Measurements from ENCODE around the gene EFNA3.

EFNA3 gene

DNA sequence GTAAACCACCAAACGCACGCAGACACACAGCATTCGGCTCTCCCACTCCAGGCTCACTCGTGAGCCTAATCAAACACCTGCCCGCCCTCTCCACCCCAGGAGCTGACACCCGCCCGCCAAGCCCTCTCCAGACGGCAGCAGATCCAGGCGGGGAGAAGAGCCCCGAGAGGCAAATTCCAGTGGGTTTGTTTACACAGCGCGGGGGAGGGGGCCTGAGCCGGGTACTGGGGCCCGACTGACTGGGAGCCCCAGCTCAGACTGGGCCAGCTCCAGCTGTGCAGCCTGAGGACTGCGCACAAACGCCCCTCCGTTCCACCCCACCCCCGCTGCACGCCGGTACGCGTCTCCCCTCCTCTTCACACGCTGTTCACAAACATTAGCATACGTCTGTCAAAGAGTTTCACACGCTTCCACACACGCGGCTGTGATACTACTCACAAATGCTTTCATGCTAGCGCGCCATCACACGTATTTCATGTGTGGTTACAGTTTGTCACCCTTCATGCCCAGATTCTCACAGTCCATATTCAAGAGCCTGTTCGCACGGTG, 48.0 kb downstream of the EFNA3 start:
- TF ChIP-seq, protein P1, sequence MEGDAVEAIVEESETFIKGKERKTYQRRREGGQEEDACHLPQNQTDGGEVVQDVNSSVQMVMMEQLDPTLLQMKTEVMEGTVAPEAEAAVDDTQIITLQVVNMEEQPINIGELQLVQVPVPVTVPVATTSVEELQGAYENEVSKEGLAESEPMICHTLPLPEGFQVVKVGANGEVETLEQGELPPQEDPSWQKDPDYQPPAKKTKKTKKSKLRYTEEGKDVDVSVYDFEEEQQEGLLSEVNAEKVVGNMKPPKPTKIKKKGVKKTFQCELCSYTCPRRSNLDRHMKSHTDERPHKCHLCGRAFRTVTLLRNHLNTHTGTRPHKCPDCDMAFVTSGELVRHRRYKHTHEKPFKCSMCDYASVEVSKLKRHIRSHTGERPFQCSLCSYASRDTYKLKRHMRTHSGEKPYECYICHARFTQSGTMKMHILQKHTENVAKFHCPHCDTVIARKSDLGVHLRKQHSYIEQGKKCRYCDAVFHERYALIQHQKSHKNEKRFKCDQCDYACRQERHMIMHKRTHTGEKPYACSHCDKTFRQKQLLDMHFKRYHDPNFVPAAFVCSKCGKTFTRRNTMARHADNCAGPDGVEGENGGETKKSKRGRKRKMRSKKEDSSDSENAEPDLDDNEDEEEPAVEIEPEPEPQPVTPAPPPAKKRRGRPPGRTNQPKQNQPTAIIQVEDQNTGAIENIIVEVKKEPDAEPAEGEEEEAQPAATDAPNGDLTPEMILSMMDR (IDR thresholded peaks at IDR 0.05; ENCODE audit: low read depth, low read length, missing control alignments), result no peak
- H3K4me3 ChIP-seq (ENCODE audit: low read depth, low read length), result no peak overlapping the region

DNA sequence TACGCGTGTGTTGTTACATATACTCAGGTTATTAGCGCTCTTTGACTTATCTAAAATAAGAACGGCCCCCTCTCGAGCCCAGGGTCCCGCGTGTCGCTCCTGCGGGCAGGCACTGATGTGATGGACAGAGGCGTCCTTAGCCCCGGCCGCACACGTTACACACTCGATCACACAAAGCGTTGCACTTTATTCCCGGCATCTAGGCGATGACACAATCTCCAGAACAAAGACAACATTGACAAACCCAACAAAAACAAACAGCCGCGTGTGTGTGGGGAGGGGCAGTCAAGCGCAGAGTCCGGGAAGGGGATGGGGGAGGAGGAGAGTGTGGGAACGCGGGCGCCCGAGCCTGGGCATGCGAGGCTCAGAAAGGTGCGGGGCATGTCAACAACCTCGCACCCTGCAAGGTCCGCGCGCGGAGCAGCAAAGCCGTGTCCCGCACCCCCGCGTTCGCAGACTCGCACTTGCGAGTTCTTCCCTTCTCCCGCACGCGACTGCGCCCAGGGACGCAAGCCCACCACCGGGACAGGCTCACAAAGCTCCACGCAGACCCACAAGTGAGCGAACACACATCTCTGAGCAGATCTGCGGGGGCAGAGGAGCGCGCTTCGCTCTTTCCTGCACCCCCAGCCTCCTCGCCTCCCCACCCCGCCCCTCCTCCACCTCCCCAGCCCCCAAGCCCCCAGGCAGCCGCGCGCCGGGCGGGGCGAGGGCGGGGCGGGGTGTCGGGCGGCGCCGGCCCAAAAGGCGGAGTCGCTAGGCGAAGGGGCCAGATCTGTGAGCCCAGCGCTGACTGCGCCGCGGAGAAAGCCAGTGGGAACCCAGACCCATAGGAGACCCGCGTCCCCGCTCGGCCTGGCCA, 48.7 kb downstream of the EFNA3 start, which contains the start of gene EFNA1:
TSS of gene EFNA1 (plus strand) at position 772 of the 862 bp plus-strand sequence. CDS start 102 bp downstream, outside the sequence.
- TF ChIP-seq, protein P1 (IDR thresholded peaks at IDR 0.05; ENCODE audit: low read depth, low read length, missing control alignments), result no peak
- DNase-seq (ENCODE audit: low read depth), result no peak
- H3K4me3 ChIP-seq (ENCODE audit: low read depth, low read length), result no peak within 1 kb of the TSS

More for the DNA sequence above, 48.0 kb downstream of the EFNA3 start:
- no peak for DNase-seq (ENCODE audit: low read depth)

DNA sequence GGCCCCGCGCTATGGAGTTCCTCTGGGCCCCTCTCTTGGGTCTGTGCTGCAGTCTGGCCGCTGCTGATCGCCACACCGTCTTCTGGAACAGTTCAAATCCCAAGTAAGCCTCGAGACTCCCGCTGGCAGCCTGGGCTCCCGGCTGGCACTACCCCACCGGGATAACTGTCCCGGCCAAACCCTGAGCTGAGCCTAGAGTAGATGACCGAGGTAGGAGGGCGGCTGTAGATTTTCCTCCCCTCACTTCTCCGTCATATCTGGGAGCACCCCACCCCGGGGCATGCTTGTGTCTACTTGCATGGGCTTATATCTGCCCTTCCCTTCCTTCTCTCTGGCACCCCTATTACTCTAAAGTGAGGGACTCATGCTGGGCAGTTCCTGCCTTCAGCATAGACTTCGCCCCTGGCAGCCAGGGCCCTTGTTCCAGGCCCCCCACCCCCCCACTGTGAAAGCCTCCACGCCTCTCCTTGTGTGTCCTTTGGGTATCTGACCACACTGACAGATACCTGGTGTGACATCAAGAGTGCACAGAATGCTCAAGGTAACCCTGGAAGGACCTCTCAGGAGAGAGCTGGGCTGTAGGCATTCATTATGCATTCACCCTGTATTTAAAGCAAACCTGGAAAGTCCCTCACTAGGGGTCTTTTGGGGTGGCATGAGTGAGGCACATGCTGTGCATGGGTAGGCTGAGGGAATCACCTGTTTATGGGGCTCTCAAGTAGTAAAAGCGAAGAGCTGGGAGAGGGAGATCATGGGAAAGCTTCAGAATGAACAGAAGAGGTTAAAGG, 49.5 kb downstream of the EFNA3 start:
- no peak for DNase-seq (ENCODE audit: low read depth)
- TF ChIP-seq, protein P1 (IDR thresholded peaks at IDR 0.05; ENCODE audit: low read depth, low read length, missing control alignments), result no peak
- no peak overlapping the region for H3K4me3 ChIP-seq (ENCODE audit: low read depth, low read length)

DNA sequence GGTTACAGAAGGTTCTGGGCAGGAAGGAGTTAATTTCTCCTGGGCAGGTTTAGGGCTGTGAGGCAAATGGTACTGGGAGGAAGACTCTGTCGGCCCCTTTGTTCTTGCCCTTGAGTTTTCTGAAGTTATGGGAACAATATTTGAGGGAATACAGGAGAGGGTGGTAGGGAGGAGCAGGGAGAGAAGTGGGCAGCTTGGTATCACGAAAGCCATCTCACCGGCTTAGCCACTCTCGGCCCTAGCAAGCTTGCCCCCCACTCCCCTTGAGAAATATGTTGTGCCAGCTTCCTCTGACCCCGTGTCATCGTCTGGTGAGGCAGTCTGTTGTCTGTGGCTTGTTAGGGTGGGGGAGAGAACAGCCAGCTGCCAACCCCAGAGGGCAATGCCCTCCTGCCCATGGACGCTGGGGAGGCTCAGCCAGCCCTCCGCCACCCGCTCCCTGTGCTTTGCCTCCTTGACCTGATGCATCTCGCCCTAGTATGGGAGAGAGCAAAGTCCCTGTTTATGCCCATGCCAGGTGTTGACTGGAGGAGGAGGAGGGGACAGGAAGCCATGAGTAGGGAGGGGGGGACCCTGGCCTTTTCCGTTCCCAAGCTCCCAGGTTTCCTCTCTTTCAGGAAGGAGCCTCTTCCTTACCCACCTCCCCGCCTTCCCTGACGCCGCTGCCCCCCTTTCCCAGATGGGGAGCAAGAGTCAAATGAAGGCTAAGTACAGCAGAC, 50.3 kb downstream of the EFNA3 start:
- no peak overlapping the region for H3K4me3 ChIP-seq (ENCODE audit: low read depth, low read length)
- no peak for DNase-seq (ENCODE audit: low read depth)
- TF ChIP-seq, protein P1 (IDR thresholded peaks at IDR 0.05; ENCODE audit: low read depth, low read length, missing control alignments), result no peak

DNA sequence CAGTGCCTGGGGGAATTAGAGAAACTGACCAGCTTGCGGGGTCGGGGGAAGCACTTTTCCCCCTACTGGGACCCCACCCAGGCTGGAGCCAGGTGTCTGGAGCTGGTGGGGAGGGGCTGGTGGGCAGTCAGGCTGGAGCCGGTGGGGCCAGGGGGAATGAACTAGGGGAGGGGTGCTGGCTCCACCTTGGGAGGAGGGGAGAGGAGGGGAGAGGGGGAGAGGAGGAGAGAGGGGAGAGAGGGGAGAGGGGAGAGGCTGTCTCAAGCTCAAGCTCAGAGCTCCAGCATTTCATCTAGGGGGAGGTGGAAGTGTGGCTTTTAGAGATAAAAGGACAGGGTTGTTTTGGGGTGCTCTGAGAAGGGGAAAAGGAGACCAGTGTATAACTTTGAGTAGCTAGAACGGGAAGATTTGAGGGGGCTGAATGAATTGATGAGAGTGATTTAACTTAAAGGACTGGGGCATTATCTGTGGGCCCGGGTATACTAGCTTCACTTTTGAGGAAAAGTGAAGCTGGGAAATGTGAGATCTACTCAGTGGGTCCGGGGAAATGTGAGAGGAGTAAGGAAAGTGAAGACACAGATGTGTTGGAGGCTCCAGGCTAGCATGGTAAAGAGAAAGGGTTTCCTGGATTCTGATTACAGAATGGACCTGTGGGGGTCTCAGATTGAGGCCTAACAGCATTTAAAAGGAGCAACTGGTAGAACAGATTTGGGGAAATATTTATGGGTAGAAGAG, 51.8 kb downstream of the EFNA3 start:
- DNase-seq (ENCODE audit: low read depth), result no peak
- TF ChIP-seq, protein P1 (IDR thresholded peaks at IDR 0.05; ENCODE audit: low read depth, low read length, missing control alignments), result no peak
- H3K4me3 ChIP-seq (ENCODE audit: low read depth, low read length), result no peak overlapping the region

DNA sequence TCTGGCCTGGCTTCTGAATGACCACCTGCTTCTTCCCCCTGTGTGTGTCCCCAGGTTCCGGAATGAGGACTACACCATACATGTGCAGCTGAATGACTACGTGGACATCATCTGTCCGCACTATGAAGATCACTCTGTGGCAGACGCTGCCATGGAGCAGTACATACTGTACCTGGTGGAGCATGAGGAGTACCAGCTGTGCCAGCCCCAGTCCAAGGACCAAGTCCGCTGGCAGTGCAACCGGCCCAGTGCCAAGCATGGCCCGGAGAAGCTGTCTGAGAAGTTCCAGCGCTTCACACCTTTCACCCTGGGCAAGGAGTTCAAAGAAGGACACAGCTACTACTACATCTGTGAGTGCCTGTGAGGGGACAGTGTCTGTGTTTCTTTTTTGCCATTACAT, 52.6 kb downstream of the EFNA3 start:
- DNase-seq (ENCODE audit: low read depth), result no peak
- H3K4me3 ChIP-seq (ENCODE audit: low read depth, low read length), result no peak overlapping the region
- TF ChIP-seq, protein P1 (IDR thresholded peaks at IDR 0.05; ENCODE audit: low read depth, low read length, missing control alignments), result no peak
